Endothelial cell of umbilical vein (primary cell): ENCODE measurements around the gene SH3PXD2A. TPM values are rescaled to one million over a fixed set of nuclear protein-coding genes. Genes with fewer than 3 reads are reported as not detected.

Source experiments
- BruUV-seq: library from RNA; stranded (reverse); fragments of 400-500 nt; replicated peaks from 2 replicates; lab custom pipeline; 2021; lab: Mats Ljungman, UMichigan
- CTCF ChIA-PET: fragments of 300-600, 350-600 bp; sonication (Branson Sonifier 250); formaldehyde crosslinking; loops from one replicate; lab custom pipeline; 2021; ENCODE audit warnings: antibody characterized with exemption, inconsistent platforms; lab: Charles Lee
- POLR2A ChIA-PET: fragments of 300-600, 350-600 bp; sonication (Branson Sonifier 250); formaldehyde crosslinking; loops from one replicate; lab custom pipeline; 2021; ENCODE audit warnings: antibody characterized with exemption, inconsistent platforms; lab: Charles Lee
- DNase-seq: peaks from one replicate; pipeline ENCODE4 v3.0.0-alpha.2; 2011; ENCODE audit warnings: low read depth, low spot score
- FAIRE-seq: peaks from 2 replicates; lab custom pipeline; 2011; peaks lifted over from hg19 to GRCh38; lab: Jason Lieb, UNC
- H2AFZ ChIP-seq: 2 replicates; pipeline ENCODE4 v1.6.0; 2012; ENCODE audit warnings: low read depth, low read length, control low read depth, inconsistent platforms
- H3K27ac ChIP-seq: 2 replicates; pipeline ENCODE4 v1.5.1; 2011; ENCODE audit warnings: low read depth, mild to moderate bottlenecking, control low read depth, low read length, moderate library complexity; ENCODE audit not compliant: insufficient read depth
- H3K27me3 ChIP-seq, 2 experiments: 2 replicates each; pipeline versions ENCODE4 v1.6.0 to v1.6.1; 2011; ENCODE audit warnings: low read length in 2 of 2, mixed read lengths in 1 of 2; ENCODE audit not compliant: control insufficient read depth in 2 of 2, insufficient read depth in 2 of 2
- H3K36me3 ChIP-seq, 2 experiments: 2 replicates in 1 of 2; 3 replicates in 1 of 2; pipeline ENCODE4 v1.5.1; 2011; ENCODE audit warnings: low read length in 2 of 2, mild to moderate bottlenecking in 1 of 2, moderate library complexity in 1 of 2; ENCODE audit not compliant: control insufficient read depth in 2 of 2, insufficient read depth in 2 of 2; ENCODE audit errors: extremely low read depth in 1 of 2
- H3K4me1 ChIP-seq: 3 replicates; pipeline ENCODE4 v1.5.1; 2011; ENCODE audit warnings: mild to moderate bottlenecking, low read length; ENCODE audit not compliant: control insufficient read depth, insufficient read depth; ENCODE audit errors: extremely low read depth
- H3K4me2 ChIP-seq: 2 replicates; pipeline ENCODE4 v1.6.1; 2011; ENCODE audit warnings: low read length, control low read depth, mixed read lengths; ENCODE audit not compliant: insufficient read depth
- H3K4me3 ChIP-seq, 3 experiments: fragments of 200-600 bp in 1 of 3; sonication (generic), shearing (Covaris generic) in 1 of 3; replicated peaks in 1 of 3; 2 replicates each; pipeline ENCODE4 v1.5.1; 2011 to 2016; ENCODE audit warnings: control low read depth in 3 of 3, low read length in 3 of 3, mild to moderate bottlenecking in 2 of 3, inconsistent platforms in 1 of 3, low read depth in 1 of 3, moderate library complexity in 1 of 3; ENCODE audit not compliant: insufficient read depth in 1 of 3
- H3K79me2 ChIP-seq: 2 replicates; pipeline ENCODE4 v1.6.0; 2012; ENCODE audit warnings: low read length, inconsistent platforms; ENCODE audit not compliant: control insufficient read depth, insufficient read depth
- H3K9ac ChIP-seq: replicated peaks from 2 replicates; pipeline ENCODE3; 2011; ENCODE audit warnings: low read length, control low read depth; ENCODE audit not compliant: insufficient read depth; ENCODE audit errors: extremely low read depth
- H3K9me1 ChIP-seq: replicated peaks from 3 replicates; pipeline ENCODE4 v1.6.0; 2011; ENCODE audit warnings: mild to moderate bottlenecking, low read length; ENCODE audit not compliant: control insufficient read depth, insufficient read depth; ENCODE audit errors: extremely low read depth
- H3K9me3 ChIP-seq: replicated peaks from 2 replicates; pipeline ENCODE4 v1.5.1; 2012; ENCODE audit warnings: low read length, inconsistent platforms; ENCODE audit not compliant: control insufficient read depth, insufficient read depth
- H4K20me1 ChIP-seq: replicated peaks from 2 replicates; pipeline ENCODE3; 2011; ENCODE audit warnings: mild to moderate bottlenecking, low read length; ENCODE audit not compliant: control insufficient read depth, insufficient read depth; ENCODE audit errors: extremely low read depth
- FOS ChIP-seq: IDR thresholded peaks from 2 replicates; pipeline ENCODE4 v1.6.1; 2011; ENCODE audit warnings: mild to moderate bottlenecking, low read length, moderate library complexity, borderline replicate concordance; ENCODE audit not compliant: insufficient read depth
- JUN ChIP-seq: IDR thresholded peaks from 2 replicates; pipeline ENCODE4 v1.6.1; 2011; ENCODE audit warnings: borderline replicate concordance, low read depth; ENCODE audit not compliant: insufficient read length, insufficient read depth
- MAX ChIP-seq: IDR thresholded peaks from 2 replicates; pipeline ENCODE4 v1.6.1; 2011; ENCODE audit not compliant: insufficient read depth, insufficient read length
- POLR2A ChIP-seq: IDR thresholded peaks from 2 replicates; pipeline ENCODE4 v1.6.1; 2012; ENCODE audit warnings: low read depth, mild to moderate bottlenecking, control low read depth, low read length
- dilution Hi-C: fragments of 300-500 bp; cut with MboI; formaldehyde crosslinking; loops from one replicate; pipeline ENCODE4 v1.15.0; 2019; ENCODE audit warnings: low sequenced_read_pairs; ENCODE audit not compliant: extremely low pct_ligation_motif_present
- intact Hi-C: fragments of 100-400 bp; cut with micrococcal nuclease; formaldehyde crosslinking; loops from one replicate; pipeline ENCODE4 v1.10.0; 2022
- polyA plus RNA-seq, 4 experiments: library from polyadenylated mRNA; depleted of rRNA in 3 of 4; stranded (reverse) in 3 of 4; unstranded in 1 of 4; fragments of >200 nt; gene quantifications; 2 replicates each; pipeline versions ENCODE4 v1.2.1 to v1.2.3, GENCODE V29; 2011 to 2012; ENCODE audit warnings: missing spikeins in 1 of 4
- total RNA-seq: library from RNA; stranded (reverse); gene quantifications from 2 replicates; pipeline ENCODE4 v1.2.3, GENCODE V29; 2021
- TF ChIP-seq, protein P1 (sequence below), 2 donors: IDR thresholded peaks; 1 replicate in 1 of 2; 2 replicates in 1 of 2; pipeline ENCODE4 v1.5.1; 2011; ENCODE audit warnings: low read length in 2 of 2, mild to moderate bottlenecking in 2 of 2, moderate library complexity in 2 of 2, control low read depth in 1 of 2, inconsistent platforms in 1 of 2, low read depth in 1 of 2; ENCODE audit not compliant: insufficient read depth in 1 of 2; ENCODE audit errors: extremely low read depth in 1 of 2

Gene SH3PXD2A
- total and polyA plus RNA-seq, 2 donors (not counting 3 experiments of a cell fraction or from before 2014, with no cell fraction given): 1.4 to 5.1 TPM

DNA sequence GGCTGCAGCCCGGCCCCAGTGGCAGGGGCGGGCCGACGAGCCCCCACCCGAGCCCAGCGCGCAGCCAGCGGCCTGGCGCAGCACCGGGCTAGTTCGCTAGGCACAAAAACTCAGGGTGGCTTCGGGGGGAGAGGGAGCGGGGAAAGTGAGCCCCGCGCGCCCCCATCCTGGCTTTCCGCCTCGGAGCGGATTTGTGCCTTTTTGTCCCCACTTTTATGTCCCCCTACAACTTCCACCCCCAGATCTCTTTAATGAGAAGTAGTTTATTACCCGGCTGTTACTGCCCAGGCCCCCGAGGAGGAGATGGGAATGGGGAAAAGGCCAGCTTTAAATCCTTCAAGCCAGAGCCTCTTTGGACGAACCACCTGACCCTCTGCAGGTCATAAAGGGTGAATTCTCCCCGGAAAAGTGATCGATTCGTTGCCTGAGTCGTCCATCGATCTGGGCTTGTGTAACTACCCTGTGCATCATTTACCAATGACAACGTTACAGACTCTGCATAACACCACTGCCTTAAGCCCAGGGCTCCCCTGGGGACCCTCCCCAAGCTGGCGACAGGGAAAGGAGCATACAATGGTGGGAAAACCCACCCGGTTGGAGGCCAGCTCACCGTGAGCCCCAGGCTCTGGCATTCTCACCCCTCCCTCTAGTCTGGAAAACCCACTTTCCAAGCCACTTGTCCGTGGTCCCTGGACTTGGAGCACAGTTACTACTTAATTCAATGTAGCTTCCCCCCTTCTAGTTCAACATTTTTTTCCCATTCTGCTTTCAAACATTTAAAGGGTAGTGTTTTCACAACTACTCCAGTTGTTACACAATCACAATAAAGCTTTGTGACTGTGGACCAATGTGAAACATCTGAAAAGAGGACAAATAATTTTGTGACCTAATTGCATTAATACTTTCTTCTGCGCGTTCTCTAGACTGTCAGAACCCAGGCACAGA lies 748 bp upstream of the SH3PXD2A start:
- TF ChIP-seq POLR2A: no peak
- FAIRE-seq (no peak), DNase-seq (no peak)
- Histone ChIP-seq H3K9me3 (no peaks in the 10 kb centered on the region), H3K9me1 (no peaks in the 10 kb centered on the region), H3K27me3 (no peaks in the 10 kb centered on the region), H3K27ac (no peak overlapping the region), H2AFZ (peak overlapping the region; percentile 75), H3K79me2 (peaks cover 8% of the 10 kb centered on the region), H3K4me3 (peak overlapping the region; percentile 22 to 61 (median 38)), H3K4me2 (peak overlapping the region; percentile 39), H3K4me1 (peaks cover 27% of the 10 kb centered on the region), H3K9ac (no peak overlapping the region), H4K20me1 (no peaks in the 10 kb centered on the region), H3K36me3 (no peaks in the 10 kb centered on the region)
- dilution Hi-C loops (loop anchor here (25.0 kb wide), 1 partner anchor 144 kb away; no protein-coding TSS in a partner anchor), intact Hi-C loops (loop anchor here (2.0 kb wide), 1 partner anchor 43 kb away; no protein-coding TSS in a partner anchor)
- BruUV-seq: no TSS peak
- POLR2A ChIA-PET: no interaction called here
- CTCF ChIA-PET: interaction anchor here (0.9 to 8.0 kb wide), 12 partner anchors 8 to 158 kb away, joined by 3 to 102 read pairs (median 6); no protein-coding TSS in a partner anchor

- no peak for FAIRE-seq
- POLR2A ChIA-PET: no interaction called here
- TF ChIP-seq, protein P1, sequence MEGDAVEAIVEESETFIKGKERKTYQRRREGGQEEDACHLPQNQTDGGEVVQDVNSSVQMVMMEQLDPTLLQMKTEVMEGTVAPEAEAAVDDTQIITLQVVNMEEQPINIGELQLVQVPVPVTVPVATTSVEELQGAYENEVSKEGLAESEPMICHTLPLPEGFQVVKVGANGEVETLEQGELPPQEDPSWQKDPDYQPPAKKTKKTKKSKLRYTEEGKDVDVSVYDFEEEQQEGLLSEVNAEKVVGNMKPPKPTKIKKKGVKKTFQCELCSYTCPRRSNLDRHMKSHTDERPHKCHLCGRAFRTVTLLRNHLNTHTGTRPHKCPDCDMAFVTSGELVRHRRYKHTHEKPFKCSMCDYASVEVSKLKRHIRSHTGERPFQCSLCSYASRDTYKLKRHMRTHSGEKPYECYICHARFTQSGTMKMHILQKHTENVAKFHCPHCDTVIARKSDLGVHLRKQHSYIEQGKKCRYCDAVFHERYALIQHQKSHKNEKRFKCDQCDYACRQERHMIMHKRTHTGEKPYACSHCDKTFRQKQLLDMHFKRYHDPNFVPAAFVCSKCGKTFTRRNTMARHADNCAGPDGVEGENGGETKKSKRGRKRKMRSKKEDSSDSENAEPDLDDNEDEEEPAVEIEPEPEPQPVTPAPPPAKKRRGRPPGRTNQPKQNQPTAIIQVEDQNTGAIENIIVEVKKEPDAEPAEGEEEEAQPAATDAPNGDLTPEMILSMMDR (IDR thresholded peaks at IDR 0.05; ENCODE audit: extremely low read depth in 1 of 2, insufficient read depth in 1 of 2, low read depth in 1 of 2, low read length in 2 of 2): peak; percentile 14 to 38
- TF ChIP-seq FOS (no peak), POLR2A (no peak), JUN (no peak), MAX (no peak)
- BruUV-seq: TSS peak; percentile 18
- H3K27me3 ChIP-seq: no peaks in the 10 kb centered on the region
- H4K20me1 ChIP-seq: no peaks in the 10 kb centered on the region
- dilution Hi-C loops (loop anchor here (25.0 kb wide), 1 partner anchor 143 kb away; no protein-coding TSS in a partner anchor), intact Hi-C loops (loop anchor here (2.0 kb wide), 1 partner anchor 42 kb away; no protein-coding TSS in a partner anchor)
- no peak overlapping the region for H3K27ac ChIP-seq
- H3K4me1 ChIP-seq: peaks cover 37% of the 10 kb centered on the region
- peak overlapping the region; percentile 81 for H3K4me2 ChIP-seq
- peak overlapping the region; percentile 44 for H3K9ac ChIP-seq
- CTCF ChIA-PET: interaction anchor here (0.9 to 8.0 kb wide), 17 partner anchors 12 to 142 kb away, joined by 3 to 102 read pairs (median 4); no protein-coding TSS in a partner anchor
- no peaks in the 10 kb centered on the region for H3K9me1 ChIP-seq
- peak overlapping the region; percentile 77 for H2AFZ ChIP-seq
- peak overlapping the region; percentile 54 to 79 (median 61) for H3K4me3 ChIP-seq
- no peaks in the 10 kb centered on the region for H3K36me3 ChIP-seq
- peak; percentile 27 for DNase-seq
- peaks cover 8% of the 10 kb centered on the region for H3K79me2 ChIP-seq
- no peaks in the 10 kb centered on the region for H3K9me3 ChIP-seq
Measured at GRCh38 chr10:103854686-103855391, 537 bp downstream of the SH3PXD2A start.
